Kidney (tissue), 14 donors: Measurements from ENCODE around the gene SMIM23. TPM values are rescaled to one million over a fixed set of nuclear protein-coding genes. Genes with fewer than 3 reads are reported as not detected.

ENCODE experiments used
- DNase-seq, 5 donors: peaks; one replicate each; pipeline ENCODE4 v3.0.0-alpha.2; 2013 to 2020
- FAIRE-seq: peaks from 2 replicates; lab custom pipeline; 2012; peaks lifted over from hg19 to GRCh38; lab: Jason Lieb, UNC
- H3K27ac ChIP-seq, 2 donors: one replicate each; pipeline ENCODE4 v1.7.0; 2013; ENCODE audit warnings: low read depth in 2 of 2, low read length in 2 of 2, inconsistent platforms in 1 of 2
- H3K27me3 ChIP-seq: one replicate; pipeline ENCODE4 v1.7.1; 2013; ENCODE audit warnings: low read length, inconsistent platforms; ENCODE audit not compliant: control insufficient read depth, insufficient read depth
- H3K36me3 ChIP-seq, 3 donors: one replicate each; pipeline versions ENCODE4 v1.7.0 to v1.7.1; 2013; ENCODE audit warnings: low read length in 3 of 3, control low read depth in 1 of 3, inconsistent platforms in 1 of 3; ENCODE audit not compliant: insufficient read depth in 3 of 3, control insufficient read depth in 2 of 3
- H3K4me1 ChIP-seq, 3 donors: one replicate each; pipeline versions ENCODE4 v1.7.0 to v1.7.1; 2013; ENCODE audit warnings: low read length in 3 of 3, inconsistent platforms in 1 of 3, low read depth in 1 of 3; ENCODE audit not compliant: control insufficient read depth in 2 of 3, insufficient read depth in 2 of 3
- H3K4me3 ChIP-seq, 3 donors: one replicate each; pipeline versions ENCODE4 v1.7.0 to v1.8.1; 2013; ENCODE audit warnings: low read length in 3 of 3, control low read depth in 1 of 3, inconsistent platforms in 1 of 3
- H3K9ac ChIP-seq, 3 donors: one replicate each; pipeline versions ENCODE4 v1.7.0 to v1.7.1; 2013; ENCODE audit warnings: low read length in 3 of 3, control low read depth in 1 of 3, inconsistent platforms in 1 of 3
- H3K9me3 ChIP-seq, 3 donors: one replicate each; pipeline versions ENCODE4 v1.7.0 to v1.7.1; 2013; ENCODE audit warnings: low read length in 3 of 3, control low read depth in 1 of 3, inconsistent platforms in 1 of 3; ENCODE audit not compliant: control insufficient read depth in 2 of 3, insufficient read depth in 1 of 3
- CTCF ChIP-seq: IDR thresholded peaks from 3 replicates; pipeline ENCODE4 v1.5.1; 2012; ENCODE audit warnings: mild to moderate bottlenecking, moderate library complexity, borderline replicate concordance; ENCODE audit not compliant: insufficient read depth; ENCODE audit errors: extremely low read depth
- intact Hi-C: fragments of 100-400 bp; cut with DNase I; formaldehyde crosslinking; loops from one replicate; pipeline ENCODE4 v1.11.1; 2022
- polyA plus RNA-seq: library from polyadenylated mRNA; stranded (reverse); fragments of 350-450 nt; fragmentation: Illumina TruSeq; extraction: RNeasy Lipid Tissue Mini Kit (QIAGEN cat#74804); gene quantifications from one replicate; pipeline ENCODE4 v1.2.3, GENCODE V29; 2014; ENCODE audit warnings: low read depth, low replicate concordance; ENCODE audit not compliant: insufficient read depth
- total RNA-seq: library from RNA; stranded (reverse); fragmentation: NEBNext Ultra II Directional; extraction: Animal tissue kit (Norgen Biotek cat#: 25700); gene quantifications from one replicate; pipeline ENCODE4 v1.2.1, GENCODE V29; 2021
- donor health status: control.
- donor health status: control.
- donor health status: control.
- donor health status: control.
- donor health status: control.
- donor health status: DM: yes; HTN: yes; CAD: no.
- donor health status: Normal renal cell carcinoma (clear cell type).

Gene SMIM23
- total and polyA plus RNA-seq, 2 donors from 2014 or later = not detected

DNA sequence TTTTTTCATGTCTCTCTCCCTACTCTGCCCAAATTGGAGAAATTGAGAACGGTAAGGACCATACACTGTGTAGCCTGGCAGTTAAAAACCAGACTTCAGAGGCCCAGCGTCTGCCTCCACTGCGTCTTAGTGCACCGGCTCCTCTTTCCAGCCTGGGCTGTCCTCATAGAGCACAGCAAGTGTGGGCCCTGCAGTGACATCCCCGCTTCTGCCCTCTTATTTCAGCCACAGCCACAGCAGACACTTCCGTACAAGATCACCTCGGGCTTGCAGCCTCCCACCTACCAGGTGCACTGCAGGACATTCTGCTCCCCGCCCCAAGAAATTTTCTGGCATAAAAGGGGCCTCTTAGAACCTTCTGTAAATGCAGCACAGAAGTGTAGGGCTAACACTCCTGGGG lies 21.4 kb upstream of the SMIM23 start:
- no peaks in the 10 kb centered on the region for H3K4me1 ChIP-seq
- FAIRE-seq = no peak
- H3K27ac ChIP-seq = no peak overlapping the region
- TF ChIP-seq CTCF = no peak
- H3K9ac ChIP-seq = no peak overlapping the region
- no peaks in the 10 kb centered on the region for H3K36me3 ChIP-seq
- DNase-seq = no peak
- no peaks in the 10 kb centered on the region for H3K27me3 ChIP-seq
- intact Hi-C loops = no loop called here
- H3K4me3 ChIP-seq = no peak overlapping the region
- no peaks in the 10 kb centered on the region for H3K9me3 ChIP-seq

DNA sequence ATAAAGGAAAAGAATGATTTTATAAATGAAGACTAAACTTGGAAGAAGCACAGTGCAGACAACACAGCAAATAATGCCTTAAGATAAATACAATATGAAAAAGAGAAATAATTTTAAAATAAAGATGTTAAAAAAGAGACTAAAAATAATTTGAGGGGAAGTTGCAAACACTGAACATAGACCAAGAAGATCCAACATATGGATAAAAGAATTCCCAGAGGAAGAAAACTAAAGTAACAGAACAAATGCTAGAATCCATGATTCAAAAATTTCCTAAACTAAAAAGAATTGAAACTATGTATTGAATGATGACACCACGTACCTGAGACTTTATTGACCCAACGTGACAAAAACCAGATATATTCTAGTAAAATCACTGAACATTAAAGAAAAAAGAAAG lies 18.7 kb upstream of the SMIM23 start:
- Histone ChIP-seq H3K9me3 (no peaks in the 10 kb centered on the region), H3K4me1 (no peaks in the 10 kb centered on the region), H3K9ac (no peak overlapping the region), H3K36me3 (no peaks in the 10 kb centered on the region), H3K27me3 (no peaks in the 10 kb centered on the region), H3K27ac (no peak overlapping the region), H3K4me3 (no peak overlapping the region)
- DNase-seq (no peak), FAIRE-seq (no peak)
- TF ChIP-seq CTCF = no peak
- intact Hi-C loops = no loop called here

DNA sequence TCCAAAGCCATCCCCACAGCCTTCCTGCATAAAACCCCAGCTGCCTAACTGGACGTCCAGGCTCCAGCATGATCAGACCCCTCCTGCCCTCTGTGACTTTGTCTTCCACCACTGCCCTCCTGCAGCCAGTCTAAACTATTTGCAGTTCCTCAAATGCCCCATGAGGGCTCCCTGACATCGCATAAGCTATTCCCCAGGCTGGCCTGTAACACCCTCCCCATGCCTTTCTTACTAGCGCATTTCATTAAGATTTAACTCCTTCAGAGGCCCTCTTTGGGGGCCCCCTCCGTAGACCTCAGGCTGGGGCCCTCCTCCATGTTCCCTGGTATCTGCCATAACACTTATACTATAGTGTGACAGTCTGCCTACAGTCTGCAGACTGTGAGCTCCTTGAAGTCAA lies 15.5 kb upstream of the SMIM23 start:
- H3K36me3 ChIP-seq = no peaks in the 10 kb centered on the region
- no peaks in the 10 kb centered on the region for H3K27me3 ChIP-seq
- no peak overlapping the region for H3K9ac ChIP-seq
- DNase-seq (no peak), FAIRE-seq (no peak)
- H3K27ac ChIP-seq = no peak overlapping the region
- no peak overlapping the region for H3K4me3 ChIP-seq
- intact Hi-C loops = no loop called here
- H3K4me1 ChIP-seq = no peaks in the 10 kb centered on the region
- TF ChIP-seq CTCF = no peak
- no peaks in the 10 kb centered on the region for H3K9me3 ChIP-seq

DNA sequence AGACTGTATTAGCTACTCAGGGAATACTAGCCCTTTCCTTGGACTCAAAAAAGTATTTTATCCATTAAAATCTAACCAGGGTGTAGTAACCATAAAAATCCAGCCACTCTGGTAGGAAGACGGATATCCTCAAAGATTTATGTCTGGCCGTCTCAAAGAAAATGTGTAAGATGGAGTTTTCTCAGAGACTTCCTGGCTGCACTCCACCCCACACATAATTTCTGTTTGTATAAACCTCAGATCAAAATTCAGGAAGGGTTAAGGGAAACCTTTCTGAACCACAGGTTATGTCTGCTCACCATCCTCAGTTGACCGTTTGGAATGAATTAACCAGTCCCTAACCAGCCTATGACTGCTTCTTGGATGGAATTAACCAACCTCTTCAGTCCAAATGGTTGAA lies 13.8 kb upstream of the SMIM23 start:
- Histone ChIP-seq H3K9ac (no peak overlapping the region), H3K36me3 (no peaks in the 10 kb centered on the region), H3K27ac (no peak overlapping the region), H3K4me3 (no peak overlapping the region), H3K27me3 (no peaks in the 10 kb centered on the region), H3K9me3 (no peaks in the 10 kb centered on the region), H3K4me1 (no peaks in the 10 kb centered on the region)
- intact Hi-C loops = no loop called here
- TF ChIP-seq CTCF = no peak
- no peak for FAIRE-seq
- peak in 2 of 5 donors; percentile 19 to 34 for DNase-seq
